AG10803 (cell line): ENCODE results near the gene NPSR1.

Experiments used
- DNase-seq: peaks from one replicate; pipeline ENCODE4 v3.0.0; 2010; ENCODE audit warnings: low read depth
- H3K4me3 ChIP-seq: 2 replicates; pipeline ENCODE4 v1.5.1; 2011; ENCODE audit warnings: mild to moderate bottlenecking, low read length, control low read depth
- CTCF ChIP-seq: conservative IDR thresholded peaks from 2 replicates; pipeline ENCODE4 v1.5.1; 2011; ENCODE audit warnings: mild to moderate bottlenecking, low read length, control low read depth, inconsistent platforms

NPSR1 gene

DNA sequence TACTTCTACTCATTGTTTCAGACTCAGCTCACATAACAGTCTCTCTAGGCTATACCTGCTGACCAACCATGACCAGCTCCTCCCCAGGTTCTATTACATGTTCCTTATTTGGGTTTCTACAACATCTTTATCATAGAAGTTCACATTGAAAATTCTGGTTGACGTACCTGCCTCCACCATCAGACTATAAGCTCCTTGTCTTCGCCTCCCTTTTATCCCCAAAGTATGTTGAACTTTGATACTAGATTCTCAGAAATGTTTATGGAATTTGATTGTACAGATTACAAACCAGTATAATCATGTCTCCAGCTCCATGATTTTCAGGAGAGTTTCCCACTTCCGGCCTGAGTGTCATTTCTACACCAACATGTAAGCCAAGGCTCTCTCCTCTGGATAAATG lies 15.0 kb downstream of the NPSR1 start:
- no peak for TF ChIP-seq CTCF

GRCh38 chr7:34675749-34676374 lies 17.8 kb downstream of the NPSR1 start:
- peak; percentile 7 for DNase-seq
- peak; percentile 50 for TF ChIP-seq CTCF
- H3K4me3 ChIP-seq, result no peak overlapping the region

More for the DNA sequence above, 15.0 kb downstream of the NPSR1 start:
- no peak overlapping the region for H3K4me3 ChIP-seq
- DNase-seq, result no peak

GRCh38 chr7:34677491-34677890 lies 19.5 kb downstream of the NPSR1 start:
- no peak overlapping the region for H3K4me3 ChIP-seq
- no peak for TF ChIP-seq CTCF
- DNase-seq, result no peak

DNA sequence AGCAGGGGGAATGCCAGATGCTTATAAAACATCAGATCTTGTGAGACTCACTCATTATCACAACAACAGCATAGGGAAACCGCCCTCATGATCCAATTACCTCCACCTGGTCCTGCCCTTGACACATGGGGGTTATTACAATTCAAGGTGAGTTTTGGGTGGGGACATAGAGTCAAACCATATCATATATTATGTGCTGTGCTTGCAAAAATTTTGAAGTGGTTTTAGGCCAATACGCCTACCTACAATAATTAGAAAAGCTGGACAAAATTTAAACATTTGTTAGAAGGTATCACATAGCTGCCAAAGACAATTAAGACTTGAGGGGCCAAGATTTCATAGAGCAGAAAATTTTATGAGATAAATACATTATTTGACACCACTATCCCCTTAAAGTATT lies 29.5 kb downstream of the NPSR1 start:
- no peak for DNase-seq
- no peak overlapping the region for H3K4me3 ChIP-seq
- no peak for TF ChIP-seq CTCF

- DNase-seq, result no peak
- no peak for TF ChIP-seq CTCF
- H3K4me3 ChIP-seq, result no peak overlapping the region
These were observed 38.4 kb downstream of the NPSR1 start for GRCh38 chr7:34696415-34696814.

DNA sequence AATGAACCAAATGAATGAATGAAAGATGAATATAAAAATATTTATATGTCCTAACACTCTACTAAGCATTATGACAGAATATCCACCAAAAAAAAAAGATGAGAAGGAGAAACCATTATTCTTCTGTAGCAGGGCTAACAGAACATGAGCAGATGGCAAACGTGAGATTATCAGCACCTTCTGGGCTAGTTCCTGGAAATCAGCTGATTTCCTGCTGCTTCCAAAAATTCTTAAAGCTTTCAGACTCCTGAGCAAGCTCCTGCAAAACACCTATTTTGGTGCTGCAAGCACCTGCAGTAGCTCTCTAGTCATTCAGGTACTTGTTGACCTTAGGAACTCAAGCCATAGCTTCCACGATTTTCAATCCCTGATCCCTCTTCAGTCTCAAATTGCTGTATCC lies 51.8 kb downstream of the NPSR1 start:
- no peak for TF ChIP-seq CTCF
- DNase-seq, result no peak
- H3K4me3 ChIP-seq, result no peak overlapping the region

GRCh38 chr7:34718867-34719266 lies 60.8 kb downstream of the NPSR1 start:
- no peak for TF ChIP-seq CTCF
- H3K4me3 ChIP-seq, result no peak overlapping the region
- no peak for DNase-seq
